Measurements from ENCODE around the gene THAP11. TPM values are rescaled to one million over a fixed set of nuclear protein-coding genes. Genes with fewer than 3 reads are reported as not detected.
A peak's percentile ranks its signal among the peaks of the same experiment; 100 is the strongest.

The THAP11 gene
- total and polyA plus RNA-seq, 2 of the 13 experiments (the other 11 are each of a cell fraction or from before 2014, with no cell fraction given) = 44.2 to 53.4 TPM

GRCh38 chr16:67806428-67807147 lies 35.5 kb upstream of the THAP11 start, which contains the start of the genes RANBP10 and TSNAXIP1 (continued):
- TF ChIP-seq ZNF18 (CRISPR knock-in tag; IDR thresholded peaks at IDR 0.05; ENCODE audit: insufficient replicate concordance) (peak; percentile 58), EZH2 (conservative IDR thresholded peaks at IDR 0.05; ENCODE audit: low read depth, low read length) (no peak), ISL2 (CRISPR knock-in tag; IDR thresholded peaks at IDR 0.05) (peak; percentile 66), SRY (CRISPR knock-in tag; IDR thresholded peaks at IDR 0.05) (0 out of 2 replicates have a peak, but pooled peaks have one; percentile 36), ZNF484 (CRISPR knock-in tag; IDR thresholded peaks at IDR 0.05; ENCODE audit: borderline replicate concordance, low read depth) (no peak), HDAC6 (IDR thresholded peaks at IDR 0.05; ENCODE audit: low read depth, low read length) (no peak), ZMYM3 (CRISPR knock-in tag; IDR thresholded peaks at IDR 0.05) (0 out of 2 replicates have a peak, but pooled peaks have one; percentile 15), TCF12 (IDR thresholded peaks at IDR 0.05) (no peak), TCF12 (CRISPR knock-in tag; IDR thresholded peaks at IDR 0.05) (peak; percentile 51; the same call in 1 of the 2 replicates), CENPBD1 (CRISPR knock-in tag; IDR thresholded peaks at IDR 0.05; ENCODE audit: borderline replicate concordance, low read depth) (no peak), ZNF724P (CRISPR knock-in tag; IDR thresholded peaks at IDR 0.05; ENCODE audit: borderline replicate concordance) (no peak; the same call in 1 of the 2 replicates), FOXM1 (CRISPR knock-in tag; IDR thresholded peaks at IDR 0.05) (no peak), ZFP41 (CRISPR knock-in tag; IDR thresholded peaks at IDR 0.05; ENCODE audit: borderline replicate concordance) (no peak), NFYC (CRISPR knock-in tag; IDR thresholded peaks at IDR 0.05) (peak; percentile 89), ZNF33A (CRISPR knock-in tag; IDR thresholded peaks at IDR 0.05; ENCODE audit: borderline replicate concordance) (no peak), ZNF296 (CRISPR knock-in tag; conservative IDR thresholded peaks at IDR 0.05) (no peak), PCBP2 (optimal IDR thresholded peaks at IDR 0.05; ENCODE audit: low read depth, low read length, poor library complexity, severe bottlenecking) (no peak), ZNF282 (IDR thresholded peaks at IDR 0.05; ENCODE audit: partially characterized antibody) (no peak), PITX1 (CRISPR knock-in tag; IDR thresholded peaks at IDR 0.05) (no peak; the same call in 1 of the 2 replicates), IKZF5 (CRISPR knock-in tag; IDR thresholded peaks at IDR 0.05) (peak; percentile 18; the same call in 1 of the 2 replicates), ZBTB14 (CRISPR knock-in tag; IDR thresholded peaks at IDR 0.05) (no peak), TFAP4 (IDR thresholded peaks at IDR 0.05; ENCODE audit: borderline replicate concordance, low read depth) (no peak; the same call in 1 of the 2 replicates), NFRKB (IDR thresholded peaks at IDR 0.05) (no peak), NFIB (CRISPR knock-in tag; IDR thresholded peaks at IDR 0.05; ENCODE audit: borderline replicate concordance) (no peak), ZNF790 (CRISPR knock-in tag; IDR thresholded peaks at IDR 0.05; ENCODE audit: borderline replicate concordance) (no peak; the same call in 1 of the 2 replicates), MIER2 (CRISPR knock-in tag; IDR thresholded peaks at IDR 0.05) (peak; percentile 25; the same call in 1 of the 2 replicates)

Measured in HepG2 (cell line).